Hematopoietic multipotent progenitor cell treated with erythropoietin and hydrocortisone succinate and interleukin-3 and kit ligand, for 8 days (in vitro differentiated cells): ENCODE results near the gene FAM221B.
A peak's percentile ranks its signal among the peaks of the same experiment; 100 is the strongest.

ENCODE experiments used
- DNase-seq: peaks from one replicate; pipeline ENCODE4 v3.0.0-alpha.2; 2015

The FAM221B gene

DNA sequence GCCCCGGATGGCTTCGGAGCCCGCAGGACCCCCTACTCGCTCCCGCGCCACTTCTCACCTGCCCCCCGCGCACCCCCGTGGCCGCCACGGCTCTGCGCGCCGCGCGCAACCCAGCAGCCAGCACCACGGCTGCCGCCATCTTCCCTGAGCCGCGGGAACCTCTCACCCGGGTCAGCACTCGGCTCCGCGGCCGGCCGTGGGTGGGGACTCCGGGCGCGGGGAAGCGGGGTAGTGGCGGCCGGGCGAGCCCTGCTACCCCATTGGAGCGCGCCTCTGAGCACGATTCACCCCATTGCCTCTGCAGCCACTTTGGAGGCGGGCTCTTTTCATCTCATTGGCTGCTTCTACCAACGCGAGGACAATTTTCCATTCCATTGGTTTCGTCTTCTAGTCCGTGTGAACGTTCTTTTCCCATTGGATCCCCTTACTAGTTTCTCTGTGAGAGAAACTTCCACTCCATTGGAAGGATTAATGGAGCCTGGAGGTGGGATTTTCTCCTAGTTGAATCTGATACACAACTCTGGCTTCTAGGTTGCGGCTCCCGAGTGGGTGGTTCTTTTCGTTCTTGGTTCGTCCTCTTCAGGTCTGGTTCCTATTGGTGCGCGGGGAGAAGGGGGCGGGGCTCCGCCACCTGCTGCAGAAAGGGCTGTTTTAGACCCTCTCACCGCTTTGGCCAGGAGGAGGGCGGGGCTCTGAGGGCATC is 13.5 kb downstream of the FAM221B start, which contains the start of gene HINT2:
TSS of gene HINT2 (minus strand) at position 202 of the 703 bp plus-strand sequence. CDS start at position 139, 63 bp downstream.
- peak; percentile 99 for DNase-seq

- DNase-seq = peak; percentile 69
Measured at GRCh38 chr9:35814106-35814840, 14.3 kb downstream of the FAM221B start.

DNA sequence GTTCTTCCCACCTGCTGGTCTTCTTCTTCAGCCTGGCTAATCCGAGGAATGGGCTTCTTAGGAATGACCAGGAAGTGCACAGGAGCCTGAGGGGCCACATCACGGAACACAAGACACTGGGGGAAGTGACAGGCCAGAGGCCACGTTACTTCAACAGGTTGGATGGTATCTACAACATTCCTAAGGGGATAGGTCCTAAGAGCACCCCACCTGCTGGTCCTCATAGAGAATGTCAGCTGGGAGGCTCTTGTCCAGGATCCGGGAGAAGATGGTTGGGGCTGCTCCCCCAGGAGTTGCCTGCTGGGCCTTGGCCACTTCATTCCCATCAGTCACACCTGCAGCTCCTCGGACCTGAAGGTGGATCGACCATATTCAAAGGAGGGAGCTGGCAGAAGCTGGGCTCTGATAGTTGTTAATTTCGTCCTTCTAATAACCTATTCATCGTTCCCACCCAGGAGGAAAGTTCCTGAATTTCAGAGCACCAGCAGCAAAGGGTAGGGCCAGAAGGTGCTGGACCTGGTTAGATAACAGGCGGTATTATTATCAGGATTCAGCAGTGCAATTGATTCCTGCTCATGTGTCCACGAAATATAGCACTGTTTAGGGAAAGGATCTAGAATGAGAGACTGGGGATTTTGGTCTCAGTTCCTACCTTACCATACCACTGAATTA is 15.0 kb downstream of the FAM221B start:
- DNase-seq = peak; percentile 75

- DNase-seq = peak; percentile 97
Measured at GRCh38 chr9:35812025-35812602, 16.4 kb downstream of the FAM221B start, which contains the start of gene SPAG8. Gene SPAG8, minus strand, starts transcription at chr9:35812262. Its CDS starts 115 bp downstream, at chr9:35812147.

DNA sequence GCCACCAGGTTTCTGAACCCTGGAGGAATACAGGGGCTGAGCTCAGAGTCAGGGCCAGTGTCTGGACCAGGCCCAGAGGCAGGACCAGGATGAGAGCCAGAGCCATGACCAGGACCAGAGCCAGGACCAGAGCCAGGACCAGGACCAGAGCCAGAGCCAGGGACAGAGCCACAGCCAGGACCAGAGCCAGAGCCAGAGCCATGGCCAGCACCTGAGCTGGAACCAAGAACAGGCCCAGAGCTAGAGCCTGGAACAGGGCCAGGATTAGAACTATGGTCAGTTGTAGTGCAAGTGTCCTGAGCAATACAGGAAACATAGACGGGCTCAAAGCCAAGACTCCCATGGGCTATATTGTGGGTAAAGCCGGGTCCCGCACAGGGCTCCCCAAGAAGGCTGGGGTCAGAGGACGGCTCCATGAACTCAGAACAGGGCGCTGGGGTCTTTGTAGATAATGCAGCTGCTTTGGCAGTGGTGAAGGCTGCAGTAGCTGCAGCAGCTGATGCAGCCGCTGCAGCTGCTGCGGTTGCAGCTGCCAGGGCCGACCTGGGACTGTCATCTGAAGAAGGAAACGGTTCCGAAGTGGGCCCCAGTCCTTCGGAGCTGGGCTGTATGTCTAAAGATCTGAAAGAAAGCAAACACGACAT is 17.0 kb downstream of the FAM221B start:
- DNase-seq = no peak

GRCh38 chr9:35810122-35810521 is 18.4 kb downstream of the FAM221B start:
- no peak for DNase-seq

- no peak for DNase-seq
Measured at GRCh38 chr9:35808433-35808832, 20.1 kb downstream of the FAM221B start.

- no peak for DNase-seq
Measured at GRCh38 chr9:35806101-35806500, 22.4 kb downstream of the FAM221B start.

GRCh38 chr9:35801328-35802128 is 27.0 kb downstream of the FAM221B start:
- no peak for DNase-seq

DNA sequence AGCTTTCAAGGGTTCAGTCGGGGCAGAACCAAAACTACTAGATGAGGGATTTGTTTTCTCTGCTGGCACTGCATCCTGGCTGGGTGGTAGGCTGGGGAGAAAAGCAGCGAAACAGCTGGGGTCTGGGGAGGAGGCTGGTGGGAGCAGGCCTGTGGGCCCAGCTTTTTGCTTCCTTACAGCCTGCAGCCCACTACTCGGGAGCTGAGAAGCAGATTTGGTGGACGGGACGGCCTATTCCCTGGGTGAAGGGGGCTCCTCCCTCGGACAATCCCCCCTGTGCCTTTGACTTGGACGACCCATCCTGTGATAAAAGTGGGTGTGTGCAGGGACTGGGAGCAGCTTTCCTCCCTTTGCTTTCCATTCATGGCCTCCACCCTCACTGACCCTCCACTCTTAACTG is 28.0 kb downstream of the FAM221B start:
- DNase-seq = no peak

DNA sequence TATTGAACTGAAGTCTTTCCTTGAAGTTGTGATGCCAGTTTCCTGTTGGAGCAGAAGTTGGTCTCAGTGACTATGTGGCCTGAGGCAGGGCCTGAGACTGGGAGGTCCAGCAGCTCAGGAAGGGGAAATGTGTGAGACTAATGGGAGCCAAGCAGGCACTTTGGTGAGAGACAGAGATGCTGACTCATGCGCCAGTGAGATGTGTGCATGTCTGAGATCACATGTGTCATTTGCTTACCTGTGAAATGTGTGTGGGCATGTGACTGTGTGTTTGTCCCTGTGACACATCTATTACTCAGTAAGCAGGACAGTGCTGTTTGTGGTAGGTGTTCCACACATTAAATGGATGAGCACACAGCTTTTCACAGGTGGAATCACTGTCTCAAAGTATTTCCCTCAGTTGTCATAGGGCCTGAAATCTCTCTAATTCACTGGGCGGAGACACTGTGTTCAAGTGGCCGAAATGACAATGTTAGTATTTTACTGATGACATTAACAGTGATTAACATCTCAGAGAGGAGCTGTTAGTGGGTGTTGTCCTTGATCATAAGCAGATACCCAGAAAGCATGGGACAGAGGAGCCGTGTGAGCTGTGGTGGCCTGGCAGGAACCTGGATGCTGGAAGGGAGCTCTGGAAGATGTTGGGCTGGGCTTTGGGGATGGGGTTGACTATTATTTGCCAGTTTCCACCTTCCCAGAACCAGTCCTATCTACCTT is 29.7 kb downstream of the FAM221B start:
- DNase-seq = no peak

GRCh38 chr9:35797311-35798109 is 31.0 kb downstream of the FAM221B start:
- DNase-seq = no peak

GRCh38 chr9:35795695-35796094 is 32.8 kb downstream of the FAM221B start:
- no peak for DNase-seq

- DNase-seq = no peak
Measured at GRCh38 chr9:35793461-35793860, 35.1 kb downstream of the FAM221B start.

GRCh38 chr9:35792826-35793225 is 35.7 kb downstream of the FAM221B start:
- DNase-seq = no peak

- no peak for DNase-seq
Measured at GRCh38 chr9:35792024-35792813, 36.3 kb downstream of the FAM221B start.

DNA sequence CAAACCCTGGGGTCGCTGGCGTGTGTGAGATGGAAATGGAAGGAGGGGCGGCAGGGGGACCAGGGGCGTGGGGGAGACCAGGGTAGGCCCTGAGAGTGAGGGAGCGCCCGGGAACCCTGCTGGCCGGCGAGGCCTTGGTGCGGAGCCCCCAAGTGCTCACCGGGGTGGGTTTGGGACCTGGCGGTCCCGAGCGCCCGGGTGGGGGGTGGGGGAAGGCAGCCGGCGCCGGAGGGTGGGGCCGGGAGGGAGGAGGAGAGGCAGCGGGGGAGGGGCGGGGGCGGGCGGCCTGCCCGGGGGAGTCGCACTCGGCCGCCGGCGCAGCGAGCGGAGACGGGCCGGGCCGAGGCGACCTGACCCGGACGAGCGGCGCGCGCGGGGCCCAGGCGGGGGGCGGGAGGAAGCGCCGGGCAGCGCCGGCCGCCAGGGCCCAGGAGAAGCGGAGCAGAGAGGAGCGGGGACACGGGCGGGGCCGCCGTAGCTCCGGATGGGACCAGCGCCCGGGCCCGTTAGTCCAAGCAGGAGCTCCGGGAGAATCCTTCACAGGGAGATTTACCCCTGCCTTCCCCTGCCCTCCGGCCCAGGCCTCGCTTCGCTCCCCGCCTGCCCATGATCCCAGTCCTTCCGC is 37.1 kb downstream of the FAM221B start, which contains the start of gene NPR2:
TSS of gene NPR2 (plus strand) at position 295 of the 625 bp plus-strand sequence. CDS start 818 bp downstream, outside the sequence.
- no peak for DNase-seq

DNA sequence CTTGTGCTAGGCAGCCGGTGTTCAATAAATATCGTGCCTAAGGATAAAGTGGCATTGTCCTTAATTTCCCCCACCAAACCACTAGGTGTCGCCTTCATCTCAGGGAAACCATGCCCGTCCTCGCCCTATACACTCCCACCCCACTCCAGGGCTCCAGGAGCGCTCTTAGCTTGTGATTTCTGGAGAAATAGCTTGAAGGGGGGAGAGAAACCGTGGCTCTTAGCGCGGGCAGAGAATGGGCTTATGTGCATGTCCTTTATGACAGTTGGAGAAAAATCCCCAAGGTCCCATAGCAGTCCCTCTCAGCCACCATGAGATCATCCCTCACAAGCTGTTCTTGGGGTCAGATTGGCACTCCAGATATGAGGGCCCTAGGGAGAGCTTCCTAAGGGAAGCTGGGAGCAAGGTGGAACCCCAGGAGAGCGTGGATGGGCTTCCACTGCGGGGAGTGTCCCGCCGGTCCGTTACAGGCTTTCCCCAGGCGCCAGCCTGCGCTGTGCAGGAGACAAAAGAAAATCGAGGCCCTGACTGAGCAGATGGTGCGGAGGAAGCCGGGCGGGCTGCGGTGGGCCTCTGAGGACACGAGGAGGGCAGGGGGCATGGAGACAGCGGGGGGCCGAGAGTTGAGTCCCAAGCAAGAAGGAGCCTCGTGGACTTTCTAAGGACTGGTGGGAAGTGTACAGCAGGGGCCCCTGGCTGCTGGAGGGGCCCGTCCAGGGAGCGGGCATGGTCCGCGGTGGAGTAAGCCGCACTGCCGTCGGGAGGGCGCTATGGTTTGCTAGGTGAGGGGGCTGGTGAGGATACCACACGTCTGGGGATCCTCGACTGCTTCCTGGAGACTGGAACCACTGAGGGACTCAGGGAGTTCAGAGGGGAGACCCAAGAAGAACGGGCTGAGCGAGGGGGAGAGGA is 37.9 kb downstream of the FAM221B start:
- DNase-seq = peak; percentile 78
